GM21423 (cell line): Measurements from ENCODE around the gene EPB41L4B.

Experiments used
- ATAC-seq: cut with Tn5 transposase; IDR thresholded peaks from one replicate; pipeline ENCODE4 v1.9.1; 2021; ENCODE audit warnings: mild to moderate bottlenecking, moderate library complexity; ENCODE audit not compliant: unreplicated experiment

Gene EPB41L4B

DNA sequence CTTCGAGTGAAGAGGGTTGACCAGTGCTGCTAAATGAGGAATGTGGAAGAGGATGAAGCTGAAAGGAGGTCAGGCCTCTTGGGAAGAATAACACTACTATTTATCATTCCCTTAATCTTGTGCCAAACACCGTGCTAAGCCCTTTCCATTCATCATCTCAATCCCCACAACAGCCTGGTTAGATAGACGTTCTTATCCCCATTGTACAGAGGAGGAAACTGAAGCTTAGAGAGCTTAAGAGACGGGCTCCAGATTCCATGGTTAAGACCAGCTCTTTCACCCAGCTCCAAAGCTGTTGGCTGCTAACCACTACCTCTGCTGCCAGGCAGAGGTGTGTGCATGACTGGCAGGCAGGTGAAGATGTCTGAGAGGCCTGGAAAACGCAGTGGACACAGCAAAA, 868 bp upstream of the EPB41L4B start:
- no peak for ATAC-seq

DNA sequence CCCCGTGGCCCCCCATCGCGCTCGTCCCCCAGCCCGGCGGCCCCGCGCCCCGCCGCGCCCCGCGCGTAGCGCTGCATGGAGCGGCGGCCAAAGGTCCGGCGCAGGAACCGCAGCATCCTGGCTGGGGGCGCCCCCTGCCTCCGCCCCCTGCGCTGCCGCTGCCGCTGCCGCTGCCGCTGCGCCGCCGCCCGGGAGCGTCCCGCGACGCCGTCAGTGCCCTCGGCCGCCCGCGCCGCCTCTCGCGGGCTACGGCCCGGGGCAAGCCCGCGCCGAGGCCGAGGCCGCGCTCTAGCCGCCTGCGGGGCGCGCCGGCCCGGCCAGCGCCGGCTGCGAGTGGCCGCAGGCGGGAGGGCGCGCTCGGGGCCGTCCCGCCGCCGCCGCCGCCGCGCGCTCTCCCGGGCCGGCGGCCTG, 523 bp downstream of the EPB41L4B start:
- peak; percentile 33 for ATAC-seq

DNA sequence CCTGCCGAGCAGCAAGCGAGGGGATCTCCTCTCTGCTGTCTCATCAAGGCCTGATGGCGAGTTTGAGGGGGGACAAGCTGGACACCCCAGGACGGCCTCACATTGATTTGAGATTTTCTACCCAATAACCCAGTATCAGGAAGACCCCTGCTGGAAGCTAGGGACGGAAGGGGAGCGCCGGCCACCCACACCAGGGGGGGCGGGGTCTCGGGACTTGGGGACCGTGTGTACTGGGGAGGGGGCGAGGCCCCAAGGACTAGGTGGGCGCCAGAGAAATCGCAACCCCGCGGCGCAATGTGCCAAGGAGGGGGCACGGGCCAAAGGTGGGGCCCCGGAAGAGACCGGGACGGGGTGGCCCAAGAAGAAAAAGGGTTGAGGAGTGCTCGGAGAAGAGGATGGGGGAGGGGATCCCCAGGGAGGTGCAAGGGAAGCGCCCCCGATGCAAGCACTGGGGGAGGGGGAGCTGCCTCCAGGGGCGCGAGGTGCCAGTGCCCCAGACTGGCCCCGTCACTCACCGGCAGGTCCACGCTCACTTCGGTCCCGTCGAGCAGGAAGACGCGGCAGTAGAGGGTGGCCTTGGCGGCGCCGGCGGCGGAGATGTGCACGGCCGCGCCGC, 1.1 kb downstream of the EPB41L4B start:
- peak; percentile 27 for ATAC-seq

DNA sequence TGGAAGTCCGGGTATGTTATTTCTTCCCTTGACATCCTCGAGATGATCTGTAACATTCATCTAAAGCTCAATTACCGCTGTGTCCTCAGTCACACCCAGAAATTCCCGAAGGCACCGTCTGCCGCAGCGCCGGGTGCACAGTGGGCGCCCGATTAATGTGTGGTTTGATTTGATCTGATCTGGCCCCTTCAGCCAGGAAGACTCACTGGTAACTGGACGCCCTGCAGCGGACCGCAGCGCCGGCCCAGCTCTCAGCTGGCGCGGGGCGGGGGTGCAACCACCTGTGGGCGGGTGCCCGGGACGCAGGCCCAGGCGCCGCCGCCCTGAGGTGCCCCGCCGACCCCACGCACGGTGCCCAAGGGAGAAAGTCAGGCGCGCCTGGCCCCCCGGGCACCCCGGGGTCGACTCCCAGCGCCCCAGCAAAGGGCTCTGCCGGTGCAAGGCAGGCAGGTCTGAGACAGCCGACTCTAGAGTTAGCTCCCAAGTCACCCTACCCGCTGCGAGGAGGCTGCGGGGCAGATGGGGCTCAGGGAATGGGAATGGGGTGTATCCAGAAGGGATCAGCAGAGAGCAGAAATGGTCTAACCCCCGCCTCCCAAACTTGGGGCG, 1.7 kb downstream of the EPB41L4B start:
- no peak for ATAC-seq

DNA sequence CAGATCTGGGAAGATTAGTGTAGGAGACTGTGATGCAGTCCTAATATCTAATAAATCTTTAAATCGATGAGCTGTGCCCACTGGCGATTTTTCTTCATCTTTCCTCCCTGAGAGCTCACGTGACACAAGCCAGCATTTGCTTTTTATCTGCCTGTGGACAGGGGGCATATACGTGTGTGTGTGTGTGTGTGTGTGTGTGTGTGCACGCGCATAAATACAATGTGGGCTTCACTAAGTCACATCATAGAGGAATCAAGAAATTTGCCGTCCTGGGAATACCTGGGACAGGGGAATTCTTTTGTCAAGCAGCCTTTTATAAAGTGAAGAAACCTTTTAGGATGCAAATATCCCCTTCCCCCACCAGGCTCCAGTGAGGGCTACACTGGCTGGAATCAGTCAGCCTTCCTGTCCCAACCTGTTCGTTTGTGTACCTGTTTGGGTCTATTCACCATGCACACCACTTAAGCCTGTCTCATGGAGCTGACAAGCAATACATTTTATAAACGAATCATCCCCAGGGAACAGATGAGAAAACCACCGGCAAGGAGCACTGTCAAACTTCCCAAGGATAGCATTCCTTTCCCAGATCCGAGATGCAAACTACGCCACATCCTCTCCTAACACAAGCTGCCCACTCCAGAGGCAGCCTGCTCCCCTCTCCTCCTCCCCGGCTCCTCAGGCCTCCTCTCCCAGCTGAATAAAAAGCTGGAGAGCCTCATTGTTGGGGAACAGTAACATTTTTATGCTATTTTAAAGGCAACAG, 2.7 kb downstream of the EPB41L4B start:
- ATAC-seq, result no peak

DNA sequence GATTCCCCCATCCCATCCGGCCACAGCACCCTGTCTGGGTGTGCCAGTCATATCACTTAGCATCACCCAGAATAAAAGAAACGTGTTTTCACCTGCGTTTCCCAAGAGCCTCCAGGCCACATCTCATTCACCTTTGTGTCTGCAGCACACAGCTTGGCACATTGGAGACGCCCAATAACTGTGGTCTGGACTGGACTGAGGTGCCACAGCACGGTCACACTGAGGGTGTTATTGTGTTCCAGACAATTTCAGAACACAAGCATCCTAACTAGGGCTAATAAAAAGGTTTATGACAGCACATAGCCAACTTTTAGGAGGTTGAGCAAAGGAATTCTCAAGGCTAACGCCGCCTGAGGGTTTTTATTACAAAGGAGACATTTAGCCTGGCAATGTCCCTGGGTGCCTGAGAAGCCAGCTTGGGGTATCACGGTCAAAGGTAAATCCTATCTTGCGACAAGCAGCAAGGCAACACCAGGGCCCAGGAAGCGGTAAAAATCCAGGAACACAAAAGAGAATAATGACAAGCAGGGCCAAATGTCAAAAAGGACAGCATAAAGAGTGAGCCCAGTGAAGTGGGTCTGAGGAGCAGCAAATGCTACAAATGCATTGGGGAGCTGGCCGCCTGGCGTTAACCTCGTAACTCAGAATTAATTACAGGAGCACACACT, 3.4 kb downstream of the EPB41L4B start:
- ATAC-seq, result no peak

DNA sequence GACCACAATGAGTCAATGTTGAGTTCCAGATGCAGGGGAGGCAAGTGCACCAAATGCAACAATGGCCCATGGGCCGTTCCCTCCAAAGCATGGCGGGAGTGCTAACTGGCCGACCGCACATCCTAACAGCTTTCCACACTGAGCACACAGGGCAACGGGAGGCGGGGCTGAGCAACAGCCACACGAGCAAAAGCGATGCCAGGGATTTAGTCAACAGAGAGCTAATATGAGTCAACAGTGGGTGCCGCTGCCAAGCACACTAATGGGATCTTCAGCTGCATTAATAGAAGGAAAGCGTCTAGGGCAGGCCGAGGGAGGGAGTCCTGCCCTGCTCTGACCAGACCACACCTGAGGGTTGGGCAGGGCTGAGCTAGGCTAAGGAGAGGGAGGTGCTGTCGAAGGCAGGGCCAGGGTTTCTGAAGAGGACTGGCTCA, 4.6 kb downstream of the EPB41L4B start:
- ATAC-seq, result no peak

DNA sequence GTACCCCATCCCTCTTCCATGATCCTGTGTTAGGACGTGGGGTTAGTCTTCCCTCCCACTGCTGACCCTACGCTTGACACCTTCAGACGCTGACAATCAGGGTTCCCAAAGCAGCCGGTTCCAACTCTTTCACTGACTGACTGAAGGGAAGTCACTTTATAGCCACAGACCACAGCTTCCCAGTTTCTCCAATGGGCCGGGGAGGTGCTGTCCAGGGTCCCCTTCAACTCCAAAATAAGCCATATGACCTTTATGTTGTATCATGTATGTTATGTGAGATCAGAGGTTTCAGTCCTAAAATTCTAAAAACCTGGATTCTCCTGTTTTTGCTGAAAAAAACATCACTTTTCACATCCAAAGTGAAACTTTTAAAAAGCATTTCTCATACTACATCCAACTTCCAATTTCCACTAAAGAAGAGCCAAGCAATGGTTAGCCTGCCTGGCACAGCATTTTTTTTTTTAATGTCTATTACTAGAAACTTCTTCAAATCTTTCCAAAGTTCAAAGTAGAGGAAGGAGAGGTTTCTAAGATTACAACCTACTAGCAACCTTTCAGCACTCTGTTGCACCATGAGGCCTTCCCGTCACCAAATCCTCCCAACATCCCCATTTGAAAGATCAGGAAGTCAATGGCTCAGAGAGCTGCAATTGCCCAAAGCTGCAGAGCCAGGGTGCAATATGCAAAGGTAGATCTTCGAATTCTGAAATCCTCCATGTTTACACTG, 5.2 kb downstream of the EPB41L4B start:
- ATAC-seq, result no peak

DNA sequence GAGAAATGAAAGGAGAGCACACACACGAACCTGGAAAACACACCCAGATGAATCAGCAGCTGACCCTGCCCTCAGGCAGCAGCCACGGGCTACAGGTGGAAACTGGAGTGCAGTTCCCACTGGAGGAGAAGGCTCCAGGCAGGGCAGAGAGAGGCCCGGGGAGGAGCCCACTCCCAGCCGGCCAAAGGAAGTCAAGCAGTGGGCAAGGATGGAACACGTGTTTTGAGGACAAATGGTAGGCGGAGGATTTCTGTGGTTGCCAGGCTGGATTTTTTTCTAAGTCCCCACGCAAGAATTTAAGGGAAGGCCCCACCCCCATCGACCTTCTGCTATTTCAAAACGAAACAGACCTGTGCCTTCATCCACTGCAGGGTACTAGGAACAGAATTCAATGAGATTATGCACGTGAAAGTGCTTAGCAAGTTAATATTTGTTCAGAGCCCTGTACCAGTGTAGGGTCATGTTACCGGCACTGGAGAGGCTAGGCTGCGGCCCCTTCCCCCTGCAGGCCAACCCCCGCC, 6.8 kb downstream of the EPB41L4B start:
- ATAC-seq, result no peak

DNA sequence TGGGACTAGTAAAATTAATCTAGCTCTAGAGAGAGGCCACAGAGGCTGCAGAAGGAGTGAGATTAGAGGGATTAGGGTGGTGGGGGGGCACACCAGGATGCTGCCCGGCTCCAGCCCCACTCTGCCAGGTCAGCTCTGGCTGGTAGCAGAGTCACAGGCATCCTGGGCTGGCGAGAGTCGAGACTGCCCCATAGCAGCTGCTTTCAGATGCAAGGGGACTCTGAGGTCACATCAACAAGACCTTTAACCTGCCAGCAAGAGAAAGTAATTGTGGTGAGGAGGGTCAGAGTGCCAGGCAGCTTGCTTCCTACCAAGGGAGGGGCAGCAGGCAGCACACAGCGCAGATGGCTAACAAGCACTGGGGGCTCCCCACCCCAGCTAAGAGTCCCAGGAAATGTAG, 7.5 kb downstream of the EPB41L4B start:
- no peak for ATAC-seq

DNA sequence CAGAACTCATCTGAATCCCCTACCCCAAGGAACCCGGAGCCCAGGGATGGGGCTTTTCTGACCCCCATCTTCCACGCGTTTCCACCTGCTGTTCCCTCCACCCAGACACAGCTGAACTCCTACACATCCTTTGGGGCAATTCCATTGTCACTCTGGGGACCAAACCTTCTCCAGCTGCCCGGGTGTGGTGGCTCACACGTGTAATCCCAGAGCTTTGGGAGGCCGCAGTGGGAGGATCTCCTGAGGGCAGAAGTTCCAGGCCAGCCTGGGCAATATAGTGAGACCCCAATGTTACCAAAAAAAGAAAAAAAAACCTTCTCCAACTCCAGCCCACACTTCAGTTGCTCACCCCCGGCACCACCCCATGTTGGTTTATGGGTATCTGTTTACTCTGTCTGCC, 8.1 kb downstream of the EPB41L4B start:
- no peak for ATAC-seq

DNA sequence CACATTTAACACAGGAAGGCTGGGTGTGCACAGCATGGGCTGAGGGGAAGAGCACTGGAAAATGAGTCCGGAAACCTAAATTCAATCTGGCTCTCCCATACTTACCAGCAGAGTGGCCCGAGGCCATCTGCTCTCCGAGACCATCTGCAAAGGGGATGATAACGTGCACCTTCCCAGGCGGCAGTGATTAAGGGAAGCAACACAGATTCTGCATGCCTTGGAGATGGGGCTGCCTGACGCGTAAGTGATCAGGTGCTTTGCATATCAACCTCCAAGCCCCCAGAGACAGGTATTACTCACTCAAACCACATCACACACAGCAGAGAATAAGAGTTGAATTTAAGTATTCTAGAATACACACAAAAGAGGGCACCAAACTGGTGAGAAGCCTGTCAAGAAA, 9.1 kb downstream of the EPB41L4B start:
- no peak for ATAC-seq

DNA sequence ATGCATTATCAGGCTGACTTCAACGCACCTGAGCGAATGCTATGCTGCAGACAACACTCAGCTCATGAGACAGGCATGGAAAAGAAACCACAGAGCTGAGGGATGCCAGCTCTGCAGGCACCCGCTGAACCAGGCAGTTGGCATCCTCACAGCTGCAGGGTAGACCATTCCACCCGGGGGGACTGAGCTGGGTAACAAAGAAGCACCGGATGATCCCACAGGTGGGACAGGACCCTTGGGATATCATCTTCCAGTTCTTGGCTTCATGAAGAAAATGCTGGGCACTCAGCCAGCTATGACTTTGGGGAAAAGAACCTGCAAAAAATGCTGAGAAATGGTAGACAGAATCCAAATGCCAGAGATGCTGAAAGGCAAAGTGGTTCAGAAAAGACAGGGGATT, 9.6 kb downstream of the EPB41L4B start:
- ATAC-seq, result no peak

DNA sequence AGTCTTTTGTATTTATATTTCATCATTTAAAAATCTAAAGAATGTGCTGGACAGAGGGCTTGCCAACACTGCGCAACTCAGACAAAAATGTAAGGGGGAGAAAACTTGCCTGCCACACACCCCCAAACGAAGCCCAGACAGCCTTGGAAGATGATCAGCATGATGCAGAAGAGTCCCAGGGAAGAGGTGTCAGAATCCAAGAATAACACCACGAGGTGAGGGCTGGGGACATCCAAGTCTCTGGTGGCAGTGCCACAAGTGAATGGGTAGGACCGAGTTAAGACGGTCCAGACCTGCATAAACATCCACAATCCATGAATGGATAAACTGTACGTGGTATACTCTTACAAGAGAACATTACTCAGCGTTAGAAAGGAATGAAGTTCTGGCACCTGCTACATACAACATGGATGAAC, 10.4 kb downstream of the EPB41L4B start:
- ATAC-seq, result no peak

DNA sequence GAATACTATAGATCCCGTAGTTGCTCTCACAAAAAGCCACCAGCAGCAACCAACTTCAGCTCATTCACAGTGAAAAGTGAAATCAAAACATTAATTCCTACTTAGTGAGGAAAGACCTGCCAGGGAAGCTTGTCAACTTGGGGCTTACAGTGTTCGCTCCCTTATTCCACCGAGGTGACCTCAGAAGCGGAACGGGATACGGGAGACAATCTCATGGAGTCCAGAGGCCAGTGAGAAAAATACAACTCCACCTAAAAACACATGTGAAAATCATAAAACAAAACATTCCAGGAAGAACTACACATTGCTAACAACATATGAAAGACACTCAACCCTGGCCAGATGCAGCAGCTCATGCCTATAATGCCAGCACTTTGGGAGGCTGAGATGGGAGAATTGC, 11.6 kb downstream of the EPB41L4B start:
- ATAC-seq, result no peak

DNA sequence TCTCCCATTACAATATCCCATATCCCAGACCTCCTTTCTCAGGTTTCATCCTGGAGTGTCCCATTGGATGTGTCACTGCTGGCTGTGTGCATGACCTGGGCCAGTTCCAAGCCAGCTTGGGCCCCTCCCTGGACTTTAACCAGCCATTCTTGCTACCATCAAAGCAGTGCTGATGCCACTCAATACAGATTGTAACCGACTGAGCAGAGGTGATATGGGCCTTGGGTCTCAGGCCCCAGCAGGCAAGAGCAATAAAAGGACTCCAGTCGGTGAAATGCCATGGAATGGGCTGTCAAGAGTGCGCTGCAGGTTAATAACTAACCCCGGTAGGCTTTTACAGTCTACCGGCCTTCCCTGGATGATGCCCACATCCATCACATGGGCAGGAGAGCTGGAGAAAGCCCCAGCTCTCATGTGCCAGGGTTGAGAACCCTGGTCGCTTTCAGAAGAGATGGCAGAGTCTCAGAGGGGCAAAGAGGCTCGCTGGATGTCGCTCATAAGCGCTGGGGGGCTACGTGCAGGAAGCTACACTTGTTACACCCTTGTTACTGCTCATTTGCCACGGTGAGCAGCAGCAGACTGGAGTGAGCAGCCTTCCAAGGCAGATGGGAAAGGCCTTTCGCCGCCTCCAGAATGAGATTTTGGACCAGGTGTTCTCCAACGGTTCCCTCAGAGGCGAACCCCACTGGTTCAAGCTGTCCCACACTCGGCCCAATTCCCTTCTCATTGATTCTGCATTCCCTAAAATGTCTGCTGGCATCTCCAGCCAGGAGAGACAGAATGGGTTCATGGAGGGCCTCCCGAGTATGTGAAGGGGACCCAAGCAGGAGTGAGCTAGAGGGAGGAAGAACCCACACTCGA, 13.2 kb downstream of the EPB41L4B start:
- no peak for ATAC-seq

DNA sequence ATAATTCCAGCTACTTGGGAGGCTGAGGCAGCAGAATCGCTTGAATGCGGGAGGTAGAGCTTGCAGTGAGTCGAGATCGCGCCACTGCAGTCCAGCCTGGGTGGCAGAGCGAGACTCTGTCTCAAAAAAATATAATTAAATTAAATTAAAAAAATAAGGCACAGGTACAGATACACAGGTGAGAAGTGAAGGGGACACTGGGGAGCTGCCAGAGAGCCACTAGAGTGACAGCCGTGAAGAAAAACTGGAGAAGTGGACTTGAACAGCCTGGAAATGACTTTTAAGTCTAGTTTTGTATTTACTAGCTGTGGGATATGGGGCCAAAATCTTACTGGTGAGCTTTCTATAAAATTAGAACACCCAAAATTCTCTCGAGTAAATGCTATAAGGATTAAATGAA, 15.1 kb downstream of the EPB41L4B start:
- no peak for ATAC-seq

DNA sequence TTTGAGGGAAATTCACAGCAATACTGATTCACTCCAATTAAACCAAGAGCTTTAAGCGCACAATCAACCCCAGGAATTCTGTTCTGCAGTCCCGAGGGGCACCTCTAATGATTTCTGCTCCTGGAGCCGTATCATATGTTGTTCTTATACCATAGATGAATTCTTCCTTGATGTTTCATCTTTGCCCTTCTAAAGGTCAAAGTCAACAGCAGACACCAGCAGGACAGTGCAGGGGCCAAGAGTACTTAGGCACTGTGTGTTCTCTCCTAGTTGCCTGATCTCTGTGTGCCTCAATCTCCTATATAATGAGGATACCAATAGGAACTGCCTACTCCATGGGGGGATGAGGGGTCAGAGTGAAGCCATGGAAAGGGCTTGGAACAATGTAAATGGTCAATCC, 16.5 kb downstream of the EPB41L4B start:
- no peak for ATAC-seq

DNA sequence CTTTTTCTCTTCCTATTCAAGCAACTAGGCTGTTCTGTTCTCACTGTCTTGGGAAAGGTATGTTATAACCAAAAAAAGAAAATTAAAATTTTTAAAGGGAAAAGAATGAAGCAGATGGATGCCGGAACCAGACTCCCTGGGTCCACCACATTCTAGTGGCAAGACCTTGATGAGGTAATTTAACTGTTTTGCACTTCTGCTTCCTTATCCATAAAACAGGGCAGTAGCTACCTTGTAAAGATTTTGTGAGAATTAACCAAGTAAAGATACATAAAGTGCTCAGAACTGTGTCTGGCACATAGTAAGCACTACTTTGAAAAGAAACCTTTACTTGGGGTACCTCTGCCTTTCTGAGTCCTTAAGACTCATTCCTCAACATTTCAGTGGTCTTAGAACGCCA, 17.0 kb downstream of the EPB41L4B start:
- ATAC-seq, result no peak

DNA sequence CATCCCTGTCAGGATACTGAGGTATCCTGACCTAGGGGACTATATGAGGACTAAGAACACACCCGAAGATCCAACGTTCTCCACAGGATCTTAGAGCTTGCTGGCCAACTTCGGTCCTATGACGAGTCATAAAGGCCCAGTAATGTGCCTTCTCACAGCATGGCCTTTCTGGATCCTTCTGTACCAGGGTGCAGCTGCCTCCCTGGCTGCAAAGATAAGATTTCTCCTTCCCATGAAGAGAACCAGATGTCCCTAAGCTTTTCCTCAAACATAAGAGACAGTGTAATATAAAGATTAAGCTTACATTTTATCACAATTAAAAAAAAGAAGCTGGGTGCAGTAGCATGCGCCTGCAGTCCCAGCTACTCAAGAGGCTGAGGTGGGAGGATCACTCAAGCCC, 18.3 kb downstream of the EPB41L4B start:
- ATAC-seq, result no peak
